GM19452 (cell line): ENCODE data around the gene SLC4A4.

Experiments
- ATAC-seq: cut with Tn5 transposase; IDR thresholded peaks from one replicate; pipeline ENCODE4 v1.9.1; 2021; ENCODE audit not compliant: unreplicated experiment

Gene SLC4A4

GRCh38 chr4:71356924-71357663 is 18.3 kb downstream of the SLC4A4 start:
- no peak for ATAC-seq

GRCh38 chr4:71360844-71361243 is 22.0 kb downstream of the SLC4A4 start:
- no peak for ATAC-seq

- ATAC-seq: no peak
Measured at GRCh38 chr4:71361476-71361875, 22.7 kb downstream of the SLC4A4 start.

- no peak for ATAC-seq
Measured at GRCh38 chr4:71366766-71367165, 27.9 kb downstream of the SLC4A4 start.

GRCh38 chr4:71367546-71367945 is 28.7 kb downstream of the SLC4A4 start:
- no peak for ATAC-seq

GRCh38 chr4:71368906-71369305 is 30.1 kb downstream of the SLC4A4 start:
- no peak for ATAC-seq

- ATAC-seq: no peak
Measured at GRCh38 chr4:71369536-71369935, 30.7 kb downstream of the SLC4A4 start.

- ATAC-seq: no peak
Measured at GRCh38 chr4:71375494-71375893, 36.7 kb downstream of the SLC4A4 start.

- no peak for ATAC-seq
Measured at GRCh38 chr4:71377561-71377960, 38.7 kb downstream of the SLC4A4 start.

GRCh38 chr4:71379126-71379525 is 40.3 kb downstream of the SLC4A4 start:
- no peak for ATAC-seq

GRCh38 chr4:71380788-71381187 is 42.0 kb downstream of the SLC4A4 start:
- ATAC-seq: no peak

GRCh38 chr4:71382125-71382899 is 43.5 kb downstream of the SLC4A4 start:
- ATAC-seq: no peak

GRCh38 chr4:71382900-71383560 is 44.2 kb downstream of the SLC4A4 start:
- ATAC-seq: no peak

- no peak for ATAC-seq
Measured at GRCh38 chr4:71383984-71384383, 45.2 kb downstream of the SLC4A4 start.

- no peak for ATAC-seq
Measured at GRCh38 chr4:71389149-71389827, 50.5 kb downstream of the SLC4A4 start.

- no peak for ATAC-seq
Measured at GRCh38 chr4:71392109-71392508, 53.3 kb downstream of the SLC4A4 start.

- ATAC-seq: no peak
Measured at GRCh38 chr4:71396382-71396781, 57.6 kb downstream of the SLC4A4 start.

- no peak for ATAC-seq
Measured at GRCh38 chr4:71400810-71401209, 62.0 kb downstream of the SLC4A4 start.

GRCh38 chr4:71402616-71403015 is 63.8 kb downstream of the SLC4A4 start:
- ATAC-seq: no peak

- ATAC-seq: no peak
Measured at GRCh38 chr4:71404049-71404448, 65.2 kb downstream of the SLC4A4 start.

- no peak for ATAC-seq
Measured at GRCh38 chr4:71405791-71406190, 67.0 kb downstream of the SLC4A4 start.
